Right cardiac atrium (tissue), 5 donors: ENCODE results near the gene SNX22. TPM values are rescaled to one million over a fixed set of nuclear protein-coding genes. Genes with fewer than 3 reads are reported as not detected.
"Not testable (repeated sequence)": the region's sequence is repeated elsewhere in the genome, so short reads cannot be mapped to it uniquely, and the experiment has no call there.

Experiments
- ATAC-seq, 2 donors: fragments of 200-7000 bp; cut with Tn5 transposase; one replicate each; pipeline versions ENCODE4 v1.8.0 to v1.9.1; 2020; ENCODE audit warnings: moderate library complexity in 2 of 2, mild to moderate bottlenecking in 1 of 2
- DNase-seq, 3 donors: peaks; one replicate each; pipeline ENCODE4 v3.0.0-alpha.2; 2020
- H3K27ac ChIP-seq: one replicate; pipeline ENCODE4 v1.5.1; 2013; ENCODE audit warnings: mild to moderate bottlenecking, low read length, control low read depth, moderate library complexity
- H3K27me3 ChIP-seq: one replicate; pipeline ENCODE4 v1.6.1; 2013; ENCODE audit not compliant: control insufficient read depth, insufficient read depth
- H3K4me1 ChIP-seq: one replicate; pipeline ENCODE4 v1.6.1; 2013; ENCODE audit warnings: low read length; ENCODE audit not compliant: control insufficient read depth, insufficient read depth
- H3K4me3 ChIP-seq: one replicate; pipeline ENCODE4 v1.5.1; 2013; ENCODE audit warnings: low read length, control low read depth
- H3K9me3 ChIP-seq: one replicate; pipeline ENCODE4 v1.6.1; 2013; ENCODE audit warnings: low read length; ENCODE audit not compliant: control insufficient read depth
- whole genome bisulfite sequencing: extraction: QIAGEN DNeasy Blood & Tissue Kit; methylation state at CpG from one replicate; pipeline ENCODE4 v1.1.7; 2013; 5-methylcytosine and 5-hydroxymethylcytosine counted together
- intact Hi-C, 4 donors: fragments of 100-400 bp; cut with DNase I; formaldehyde crosslinking; loops; one replicate each; pipeline versions ENCODE4 v1.11.0 to v1.14.0; 2022 to 2023
- long read RNA-seq, 4 donors: library from polyadenylated mRNA; unstranded; transcript quantifications; one replicate each; pipeline ENCODE4 v2.0.0, GENCODE V29; 2020 to 2021
- polyA plus RNA-seq: library from polyadenylated mRNA; stranded (reverse); fragments of 200-250 nt; gene quantifications from one replicate; pipeline ENCODE4 v1.2.3, GENCODE V29; 2013
- total RNA-seq, 4 donors: library from RNA; stranded (reverse); fragmentation: NEBNext Ultra II Directional; extraction: Animal tissue kit (Norgen Biotek cat#: 25700); gene quantifications; one replicate each; pipeline ENCODE4 v1.2.1, GENCODE V29; 2021
- donor health status: healthy with polysubstance abuse.
- donor health status: DM: no; HTN: yes; CAD: no.
- donor health status: DM: no; HTN: no; CAD: no.
- donor health status: DM: no; HTN: yes; CAD: no; lungs with severe emphysema.
- donor health status: DM: yes; HTN: yes; CAD: no.

The SNX22 gene
- total RNA-seq = 100 to 1,000 TPM in 1 of 4 donors, 10 to 100 TPM in 3; 56.2 to 114 (median 62.6) TPM
- polyA plus RNA-seq = 74.0 TPM
- long read RNA-seq, donor 1, transcript SNX22-201 (7 exons, 3,614 nt) = major isoform, 5 of 68 reads
- long read RNA-seq, donor 1, partial matches to known transcripts = 32 of 68 reads
- long read RNA-seq, donor 1, other reads (novel, unspliced or antisense) = 31 of 68 reads
- long read RNA-seq, donor 2, partial matches to known transcripts = 3 of 20 reads
- long read RNA-seq, donor 2, other reads (novel, unspliced or antisense) = 17 of 20 reads
- long read RNA-seq, donor 3, transcript SNX22-201 (7 exons, 3,614 nt) = major isoform, 6 of 73 reads
- long read RNA-seq, donor 3, partial matches to known transcripts = 6 of 73 reads
- long read RNA-seq, donor 3, other reads (novel, unspliced or antisense) = 59 of 73 reads
- long read RNA-seq, donor 4, partial matches to known transcripts = 3 of 13 reads
- long read RNA-seq, donor 4, other reads (novel, unspliced or antisense) = 10 of 13 reads

DNA sequence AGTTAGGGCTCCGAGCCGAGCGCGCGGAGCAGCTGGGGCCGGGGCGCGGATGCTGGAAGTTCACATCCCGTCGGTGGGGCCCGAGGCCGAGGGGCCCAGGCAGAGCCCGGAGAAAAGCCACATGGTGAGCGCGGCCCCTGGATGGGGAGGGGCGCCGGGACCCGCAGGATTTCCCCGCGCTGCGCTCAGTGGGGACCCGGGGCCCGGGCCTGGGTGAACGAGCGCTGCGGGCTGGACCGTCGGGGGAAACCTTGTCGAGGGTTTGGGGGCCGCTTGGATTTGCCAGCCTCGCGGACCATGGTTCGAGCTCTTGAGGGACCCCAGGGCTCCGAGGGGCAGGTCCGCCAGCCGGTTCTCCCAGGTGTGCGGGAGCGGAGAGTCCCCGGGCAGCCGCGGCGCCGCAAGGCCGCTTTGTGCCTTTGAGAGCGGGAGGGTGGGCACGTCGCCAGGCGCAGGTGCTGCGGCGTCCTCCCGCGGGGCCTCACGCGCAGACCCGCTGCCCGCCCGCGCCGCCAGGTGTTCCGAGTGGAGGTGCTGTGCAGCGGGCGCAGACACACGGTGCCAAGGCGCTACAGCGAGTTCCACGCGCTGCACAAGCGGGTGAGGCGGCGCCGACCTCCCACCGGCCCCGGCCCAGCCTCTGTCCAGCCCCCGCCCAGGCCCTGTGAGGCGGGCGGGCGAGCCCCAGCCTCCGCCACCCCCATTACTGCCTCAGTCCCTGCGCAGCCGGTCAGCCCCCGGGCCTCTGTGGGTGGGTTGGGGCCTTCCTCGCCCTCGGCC is at the start of gene SNX22:
Gene SNX22 (plus strand): TSS at position 5 of the 780 bp plus-strand sequence. CDS start 45 bp downstream, at position 50.
- Histone ChIP-seq H3K9me3 (no peaks in the 10 kb centered on the region), H3K4me3 (peak within 1 kb of the TSS; percentile 53), H3K27me3 (no peaks in the 10 kb centered on the region), H3K4me1 (peaks cover 3% of the 10 kb centered on the region), H3K27ac (peak within 1 kb of the TSS; percentile 40)
- peak; percentile 41 to 76 (median 75) for DNase-seq
- ATAC-seq = peak in 1 of 2 donors; percentile 5
- intact Hi-C loops = loop anchor here in 2 of 4 donors (5.0 kb wide), 2 partner anchors 55 to 60 kb away; partner anchors contain the start of genes CIAO2A (in 1 of the 2) and SNX1 (in 1 of the 2)
- WGBS = under 1% methylated on average over 83 of the region's 83 CpGs

- no peak for ATAC-seq
- Histone ChIP-seq H3K27me3 (no peaks in the 10 kb centered on the region), H3K9me3 (no peaks in the 10 kb centered on the region), H3K27ac (no peak overlapping the region), H3K4me3 (no peak overlapping the region), H3K4me1 (peaks cover 3% of the 10 kb centered on the region)
- WGBS = 98% methylated on average over 2 of the region's 2 CpGs
- intact Hi-C loops = no loop called here
- no peak for DNase-seq
Observed at GRCh38 chr15:64102497-64102896, 49.0 kb upstream of the SNX22 start.

DNA sequence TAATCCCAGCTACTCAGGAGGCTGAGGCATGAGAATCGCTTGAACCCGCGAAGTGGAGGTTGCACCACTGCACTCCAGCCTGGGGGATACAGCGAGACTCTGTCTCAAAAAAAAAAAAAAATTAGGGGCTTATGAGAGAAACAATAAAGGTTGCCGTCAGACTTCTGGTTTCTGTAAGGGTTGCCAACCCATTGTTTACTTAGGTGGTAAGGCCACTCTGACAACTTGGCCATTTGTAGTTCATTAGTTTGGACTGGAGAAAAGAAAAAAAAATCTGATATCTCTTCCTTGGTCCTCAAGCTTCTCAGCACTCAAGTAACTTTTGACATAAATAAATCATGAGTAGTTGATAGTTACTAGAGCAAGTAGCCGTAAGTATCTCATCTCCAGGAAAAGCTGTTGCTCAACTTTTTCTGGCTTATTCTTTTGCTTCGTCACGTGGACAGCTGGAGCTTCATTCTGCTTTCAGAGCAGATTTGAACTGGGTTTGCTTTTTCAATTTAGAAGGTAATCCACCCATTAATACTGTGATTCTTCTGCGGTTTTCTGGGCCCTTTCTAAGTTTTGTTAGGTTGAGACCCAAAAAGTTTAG is 46.3 kb upstream of the SNX22 start:
- Histone ChIP-seq H3K27me3 (no peaks in the 10 kb centered on the region), H3K4me3 (no peak overlapping the region), H3K4me1 (no peaks in the 10 kb centered on the region), H3K9me3 (no peaks in the 10 kb centered on the region), H3K27ac (peak overlapping the region; percentile 45)
- 59% methylated on average over 9 of the region's 9 CpGs for WGBS
- intact Hi-C loops = no loop called here
- DNase-seq = no peak
- peak; percentile 72 to 76 for ATAC-seq

DNA sequence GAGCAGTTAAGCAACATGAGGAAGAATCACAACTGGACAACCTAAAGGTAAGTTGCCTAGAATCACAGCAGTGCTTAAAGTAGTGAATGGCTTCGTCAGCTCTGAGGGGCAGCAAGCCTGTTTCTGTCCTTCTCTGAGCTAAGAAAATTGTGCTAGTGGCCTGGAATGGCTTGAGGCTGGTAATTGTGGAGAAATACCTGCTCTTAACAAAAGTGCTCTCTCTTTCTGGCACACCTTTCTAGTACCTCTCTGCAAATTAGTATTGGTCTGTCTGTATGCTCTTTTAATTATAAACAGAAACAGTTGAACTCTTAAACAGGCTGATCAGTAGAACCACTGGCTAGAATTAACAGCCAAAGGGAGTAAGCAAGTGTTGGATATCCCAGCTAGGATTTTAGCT is 44.2 kb upstream of the SNX22 start:
- Histone ChIP-seq H3K27me3 (no peaks in the 10 kb centered on the region), H3K9me3 (no peaks in the 10 kb centered on the region), H3K4me3 (no peak overlapping the region), H3K27ac (no peak overlapping the region), H3K4me1 (peaks cover 4% of the 10 kb centered on the region)
- WGBS = 92% methylated on average over 1 of the region's 1 CpG
- intact Hi-C loops = no loop called here
- no peak for ATAC-seq
- no peak for DNase-seq

GRCh38 chr15:64110108-64110701 is 41.3 kb upstream of the SNX22 start:
- H3K9me3 ChIP-seq, H3K27me3 ChIP-seq, H3K4me1 ChIP-seq, H3K4me3 ChIP-seq, DNase-seq, intact Hi-C loops: not testable (repeated sequence)
- peak overlapping the region; percentile 34 for H3K27ac ChIP-seq
- peak; percentile 20 to 45 for ATAC-seq
- 77% methylated on average over 4 of the region's 4 CpGs for WGBS

GRCh38 chr15:64110950-64111678 is 40.4 kb upstream of the SNX22 start:
- Histone ChIP-seq H3K27ac (no peak overlapping the region), H3K4me1 (peaks cover 4% of the 10 kb centered on the region), H3K27me3 (no peaks in the 10 kb centered on the region), H3K9me3 (no peaks in the 10 kb centered on the region), H3K4me3 (no peak overlapping the region)
- no peak for DNase-seq
- WGBS = 79% methylated on average over 3 of the region's 3 CpGs
- ATAC-seq = no peak
- intact Hi-C loops = no loop called here

GRCh38 chr15:64111679-64112050 is 39.9 kb upstream of the SNX22 start:
- Histone ChIP-seq H3K27ac (no peak overlapping the region), H3K9me3 (no peaks in the 10 kb centered on the region), H3K4me1 (peaks cover 4% of the 10 kb centered on the region), H3K27me3 (no peaks in the 10 kb centered on the region), H3K4me3 (no peak overlapping the region)
- intact Hi-C loops = no loop called here
- DNase-seq (no peak), ATAC-seq (no peak)
- WGBS = 90% methylated on average over 3 of the region's 3 CpGs

GRCh38 chr15:64112073-64112772 is 39.3 kb upstream of the SNX22 start:
- intact Hi-C loops = no loop called here
- 67% methylated on average over 4 of the region's 4 CpGs for WGBS
- Histone ChIP-seq H3K27ac (no peak overlapping the region), H3K27me3 (no peaks in the 10 kb centered on the region), H3K9me3 (no peaks in the 10 kb centered on the region), H3K4me3 (no peak overlapping the region), H3K4me1 (peaks cover 4% of the 10 kb centered on the region)
- ATAC-seq (peak; percentile 35 to 44), DNase-seq (no peak)

DNA sequence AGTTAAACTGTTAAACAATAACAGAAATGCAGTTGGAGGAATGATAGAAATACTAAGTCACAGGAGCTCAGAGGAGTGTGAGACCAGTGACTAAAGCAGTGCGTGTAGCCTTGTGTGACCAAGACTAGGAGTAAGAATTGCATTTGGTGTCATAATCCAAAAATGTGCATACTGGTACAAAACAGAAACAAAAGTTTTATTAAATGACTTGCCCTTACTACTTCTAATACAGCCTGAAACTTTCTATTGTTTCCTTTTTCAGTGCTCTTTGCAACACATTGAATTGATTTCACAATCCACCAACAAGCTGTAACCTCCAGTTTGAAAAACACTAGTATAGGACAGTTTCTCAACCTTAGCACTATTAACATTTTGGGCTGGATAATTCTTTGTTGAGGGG is 38.6 kb upstream of the SNX22 start:
- no peaks in the 10 kb centered on the region for H3K9me3 ChIP-seq
- DNase-seq (no peak), ATAC-seq (no peak)
- no peak overlapping the region for H3K27ac ChIP-seq
- intact Hi-C loops = no loop called here
- no peak overlapping the region for H3K4me3 ChIP-seq
- H3K4me1 ChIP-seq = peaks cover 4% of the 10 kb centered on the region
- 86% methylated on average over 1 of the region's 1 CpG for WGBS
- no peaks in the 10 kb centered on the region for H3K27me3 ChIP-seq
